ENCODE data around the gene VEPH1.

GRCh38 chr3:157279237-157279636 lies 224.0 kb downstream of the VEPH1 start:
- TF ChIP-seq CTCF (IDR thresholded peaks at IDR 0.05) (no peak), POLR2A (IDR thresholded peaks at IDR 0.05) (no peak)

Measured in Peyer's patch (tissue), 4 donors.